ENCODE results near the gene UNC119B.

Gene UNC119B

DNA sequence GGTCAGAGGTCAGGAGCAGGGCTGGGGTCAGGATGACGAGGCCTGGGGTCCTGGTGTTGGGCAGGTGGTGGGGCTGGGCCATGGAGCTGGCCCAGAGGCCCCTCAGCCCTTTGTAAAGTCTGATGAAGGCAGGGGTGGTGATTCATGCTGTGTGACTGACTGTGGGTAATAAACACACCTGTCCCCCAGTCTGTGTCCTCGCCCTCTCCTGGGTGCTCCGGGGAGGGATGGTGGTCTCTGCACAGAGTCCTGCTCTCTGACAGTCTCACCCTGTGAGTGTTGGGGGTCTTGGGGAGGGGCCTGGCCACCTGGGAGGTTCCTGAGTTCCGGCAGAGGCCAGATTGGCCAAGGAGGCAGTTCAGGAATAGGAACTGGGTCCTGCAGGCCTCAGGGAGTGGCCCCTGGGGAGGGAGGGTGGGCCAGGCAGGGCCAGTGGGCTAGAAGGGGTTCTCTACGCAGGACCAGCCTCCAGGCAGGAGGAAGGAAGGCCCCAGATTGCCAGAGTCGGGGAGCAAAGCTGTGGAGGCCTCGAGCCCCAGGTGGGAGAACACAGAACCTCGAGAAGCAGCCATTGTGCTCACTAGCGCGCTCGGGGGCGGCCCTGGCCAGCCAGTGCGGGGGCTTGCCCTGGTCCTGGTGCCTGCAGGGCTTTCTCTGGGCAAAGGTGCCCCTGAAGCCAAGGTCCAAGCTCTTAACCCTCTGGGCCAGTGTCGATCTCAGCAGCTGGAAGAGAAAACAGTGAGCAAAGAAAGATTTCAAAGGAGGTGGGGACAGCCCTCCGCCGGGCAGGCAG, 29.8 kb downstream of the UNC119B start:
- no peak for DNase-seq (ENCODE audit: low spot score)

DNA sequence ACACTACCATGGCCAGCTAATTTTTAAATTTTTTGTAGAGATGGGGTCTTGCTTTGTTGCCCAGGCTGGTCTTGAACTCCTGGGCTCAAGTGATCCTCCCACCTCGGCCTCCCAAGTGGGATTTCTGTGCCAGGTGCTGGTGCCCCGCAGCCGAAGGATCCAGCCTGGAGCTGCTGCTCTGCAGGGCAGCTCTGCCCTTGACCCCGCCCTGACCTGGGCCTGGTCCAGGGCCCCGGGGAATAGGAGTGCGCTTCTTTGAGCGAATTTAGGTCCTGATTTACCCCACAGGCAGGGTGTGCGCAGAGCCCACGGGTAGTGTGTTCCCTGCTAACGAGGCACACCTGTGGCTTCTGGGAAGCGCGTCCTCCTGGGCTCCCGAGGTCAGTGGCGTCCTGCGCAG, 30.6 kb downstream of the UNC119B start:
- DNase-seq (ENCODE audit: low spot score): no peak

GRCh38 chr12:120741476-120742421, 31.5 kb downstream of the UNC119B start:
- no peak for DNase-seq (ENCODE audit: low spot score)

GRCh38 chr12:120744922-120745493, 34.8 kb downstream of the UNC119B start:
- DNase-seq (ENCODE audit: low spot score): no peak

GRCh38 chr12:120748242-120748641, 38.0 kb downstream of the UNC119B start:
- no peak for DNase-seq (ENCODE audit: low spot score)

GRCh38 chr12:120749256-120749655, 39.0 kb downstream of the UNC119B start:
- no peak for DNase-seq (ENCODE audit: low spot score)

- no peak for DNase-seq (ENCODE audit: low spot score)
Measured at GRCh38 chr12:120750806-120751205, 40.5 kb downstream of the UNC119B start.

DNA sequence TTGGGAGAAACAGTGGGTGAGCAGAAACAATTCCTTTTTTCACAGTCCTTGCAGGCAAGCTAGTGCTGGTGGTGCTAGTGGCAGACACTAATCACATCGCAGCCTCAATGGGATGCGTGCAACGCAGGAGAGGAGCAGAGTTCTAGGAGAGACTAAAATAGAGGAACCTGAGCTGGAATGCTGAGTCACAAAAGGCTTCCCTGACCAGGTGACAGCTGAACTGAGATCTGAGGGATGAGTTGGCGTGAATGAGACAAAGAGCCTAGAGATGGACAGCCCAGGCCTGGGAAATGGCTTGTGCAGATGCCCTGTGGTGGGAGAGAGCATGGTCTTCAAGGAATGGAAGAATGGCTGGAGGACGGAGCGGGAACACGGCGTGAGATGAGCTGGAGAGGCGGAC, 41.1 kb downstream of the UNC119B start:
- DNase-seq (ENCODE audit: low spot score): no peak

DNA sequence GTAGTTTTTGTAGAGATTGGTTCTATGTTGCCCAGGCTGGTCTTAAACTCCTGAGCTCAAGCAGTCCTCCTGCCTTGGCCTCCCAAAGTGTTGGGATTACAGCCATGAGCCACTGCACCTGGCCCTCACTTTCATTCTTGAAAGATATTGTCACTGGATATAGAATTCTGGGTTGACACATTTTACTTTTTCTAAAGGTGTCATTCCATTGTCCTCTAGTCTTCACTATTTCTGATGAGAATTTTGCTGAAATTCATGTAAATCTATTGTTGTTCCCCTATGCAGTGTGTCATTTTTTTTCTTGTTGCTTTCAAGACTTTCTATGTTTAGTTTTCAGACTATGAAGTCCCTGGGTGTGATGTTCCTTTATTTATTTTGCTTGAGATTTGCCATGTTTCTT, 44.5 kb downstream of the UNC119B start:
- no peak for DNase-seq (ENCODE audit: low spot score)

DNA sequence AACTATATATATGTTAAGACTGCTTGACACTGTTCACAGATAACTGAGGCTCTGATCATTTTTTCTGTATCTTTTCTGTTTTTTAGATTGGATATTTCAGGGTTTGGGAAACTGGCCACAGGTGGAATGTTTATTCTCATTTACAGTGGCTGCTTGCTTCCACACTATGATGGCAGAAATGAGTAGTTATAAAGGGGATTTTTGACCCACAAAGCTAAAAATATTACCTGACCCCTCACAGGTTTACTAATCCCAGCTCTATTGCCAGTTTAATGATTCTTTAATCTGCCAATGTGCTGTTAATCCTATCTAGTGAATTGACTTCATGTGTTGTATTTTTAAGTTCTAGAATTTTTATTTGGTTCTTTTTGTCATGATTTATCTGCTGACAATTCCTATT, 45.0 kb downstream of the UNC119B start:
- no peak for DNase-seq (ENCODE audit: low spot score)

GRCh38 chr12:120757226-120757742, 47.0 kb downstream of the UNC119B start:
- DNase-seq (ENCODE audit: low spot score): no peak

DNA sequence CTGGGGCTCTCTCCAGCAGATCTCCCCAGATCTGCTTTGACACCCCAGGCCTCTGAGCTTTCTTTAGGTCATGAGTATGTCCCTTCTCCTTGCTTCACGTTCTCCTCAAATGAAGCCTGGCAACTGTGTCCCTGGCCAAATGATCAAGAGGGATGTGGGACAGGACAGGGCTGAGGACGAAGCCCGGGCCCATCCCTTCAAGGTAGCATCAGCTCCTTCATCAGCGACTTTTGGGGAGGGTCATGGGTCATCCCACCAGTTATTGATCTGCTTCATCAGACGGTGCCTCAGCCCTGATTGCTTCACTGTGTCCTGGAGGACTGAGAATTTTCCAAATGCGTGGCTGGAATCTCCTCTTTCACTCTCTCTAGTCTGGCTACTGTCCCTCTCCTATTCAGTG, 47.7 kb downstream of the UNC119B start:
- DNase-seq (ENCODE audit: low spot score): no peak

- no peak for DNase-seq (ENCODE audit: low spot score)
Measured at GRCh38 chr12:120758798-120759590, 48.7 kb downstream of the UNC119B start.

DNA sequence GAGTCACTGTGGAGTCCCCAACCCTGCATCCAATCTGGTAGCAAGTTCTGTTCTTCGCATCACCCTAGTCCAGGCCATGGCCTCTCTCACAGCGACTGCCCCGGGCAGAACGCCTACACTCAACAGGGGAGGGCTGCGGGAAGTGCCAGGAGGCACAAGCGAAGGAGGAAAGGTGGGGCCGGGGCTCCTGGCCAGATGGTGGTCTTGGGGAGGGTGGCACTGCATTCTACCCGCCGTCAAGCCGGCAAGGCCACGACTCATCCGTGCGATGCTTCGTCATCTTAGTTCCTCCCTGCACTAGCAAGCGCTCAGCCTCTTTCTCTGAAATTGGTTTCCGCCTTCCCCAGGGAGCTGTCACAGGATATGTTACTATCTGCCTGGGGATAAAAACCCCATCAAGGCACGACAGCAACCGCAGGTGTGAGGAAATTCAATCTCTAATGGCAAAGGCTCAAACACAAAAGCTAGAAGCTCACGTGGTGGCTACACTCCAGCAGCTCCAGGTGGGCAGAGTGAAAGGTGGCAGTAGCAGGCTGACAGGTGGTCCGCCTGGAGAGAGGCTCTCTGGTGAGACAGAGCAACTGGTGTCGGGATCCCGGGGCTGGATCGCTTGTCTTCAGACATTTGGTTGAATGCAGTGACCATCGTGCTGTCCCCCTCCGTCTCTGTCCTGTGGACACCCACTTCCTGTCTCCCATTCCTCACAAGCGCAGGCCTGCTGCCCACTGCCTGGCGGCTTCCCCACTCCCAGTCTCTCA, 49.5 kb downstream of the UNC119B start:
- no peak for DNase-seq (ENCODE audit: low spot score)

GRCh38 chr12:120760349-120761254, 50.3 kb downstream of the UNC119B start:
- DNase-seq (ENCODE audit: low spot score): no peak

- no peak for DNase-seq (ENCODE audit: low spot score)
Measured at GRCh38 chr12:120761519-120761934, 51.3 kb downstream of the UNC119B start.

GRCh38 chr12:120762086-120762485, 51.8 kb downstream of the UNC119B start:
- DNase-seq (ENCODE audit: low spot score): no peak

- no peak for DNase-seq (ENCODE audit: low spot score)
Measured at GRCh38 chr12:120763250-120763649, 53.0 kb downstream of the UNC119B start.

DNA sequence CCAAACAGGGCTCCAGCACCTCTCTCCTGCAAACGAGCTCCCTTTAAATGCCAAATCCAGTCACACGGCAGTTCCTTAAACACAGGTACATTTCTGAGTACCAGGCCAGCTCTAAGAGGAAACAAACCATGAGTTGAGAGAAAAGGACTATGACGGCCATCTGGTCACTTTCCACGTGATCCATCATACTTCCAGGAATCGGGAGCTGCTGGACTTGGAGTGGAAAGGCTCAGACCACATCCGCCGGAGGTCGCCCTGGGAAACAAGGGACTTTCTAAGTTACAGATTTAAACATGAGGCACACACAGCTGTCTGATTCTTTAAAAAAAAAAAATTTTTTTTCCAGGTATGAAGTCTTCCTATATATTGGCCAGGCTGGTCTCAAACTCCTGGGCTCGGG, 54.6 kb downstream of the UNC119B start:
- DNase-seq (ENCODE audit: low spot score): no peak

- no peak for DNase-seq (ENCODE audit: low spot score)
Measured at GRCh38 chr12:120766566-120766965, 56.3 kb downstream of the UNC119B start.
